ENCODE results near the gene LRRC28.

LRRC28 gene

DNA sequence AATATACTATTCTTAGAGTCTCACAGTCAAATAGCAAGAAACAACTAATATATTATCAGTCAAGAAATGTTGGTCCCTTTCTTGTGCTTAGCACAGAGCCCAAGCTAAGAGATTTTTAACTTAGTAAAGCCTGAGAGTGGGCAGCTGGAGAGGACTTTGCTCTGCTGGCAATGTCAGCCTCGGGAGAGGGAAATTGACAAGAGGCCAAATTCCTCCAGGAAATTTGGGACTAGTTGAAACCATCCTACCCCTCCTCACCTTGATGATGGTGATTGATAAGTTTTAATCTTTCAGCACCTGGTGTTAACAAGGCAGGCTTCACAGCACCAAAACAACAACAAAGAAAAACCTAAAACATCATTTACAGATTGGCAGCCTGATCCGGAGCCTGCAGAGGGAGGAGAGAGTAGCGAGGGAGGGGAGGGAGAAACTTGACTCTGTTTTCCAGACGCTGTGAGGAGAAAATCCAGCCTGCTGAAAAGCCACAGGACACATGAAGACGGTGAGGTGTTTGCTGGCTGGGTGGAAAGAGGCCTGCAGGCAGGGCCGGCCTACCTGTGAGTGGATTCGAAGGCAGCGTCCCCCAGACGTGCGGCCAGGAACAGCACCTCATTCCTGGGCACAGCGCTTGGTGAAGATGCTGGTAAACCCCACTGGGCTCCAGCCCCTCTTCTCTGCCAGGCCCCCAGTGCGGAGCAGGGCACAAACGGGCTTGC lies 150.9 kb downstream of the LRRC28 start:
- DNase-seq = no peak

DNA sequence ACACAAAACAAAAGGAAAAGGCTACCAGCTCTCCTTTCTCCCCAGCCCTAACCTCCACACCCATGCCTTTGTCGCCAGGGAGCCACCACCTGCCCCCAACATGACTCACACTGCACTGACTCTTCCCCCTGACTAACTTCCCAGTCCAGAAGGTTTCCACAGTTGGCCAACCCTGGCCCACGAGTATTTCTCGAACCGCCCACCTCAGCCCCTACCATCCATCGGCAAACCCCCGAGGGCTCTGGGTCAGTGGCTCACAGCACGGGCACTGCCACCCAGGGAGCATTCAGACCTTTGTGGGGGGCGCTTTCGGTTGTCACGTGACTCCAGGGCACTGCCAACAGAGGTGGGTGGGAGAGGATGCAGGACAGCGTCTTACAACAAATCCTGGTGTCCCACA lies 152.3 kb downstream of the LRRC28 start:
- no peak for DNase-seq

DNA sequence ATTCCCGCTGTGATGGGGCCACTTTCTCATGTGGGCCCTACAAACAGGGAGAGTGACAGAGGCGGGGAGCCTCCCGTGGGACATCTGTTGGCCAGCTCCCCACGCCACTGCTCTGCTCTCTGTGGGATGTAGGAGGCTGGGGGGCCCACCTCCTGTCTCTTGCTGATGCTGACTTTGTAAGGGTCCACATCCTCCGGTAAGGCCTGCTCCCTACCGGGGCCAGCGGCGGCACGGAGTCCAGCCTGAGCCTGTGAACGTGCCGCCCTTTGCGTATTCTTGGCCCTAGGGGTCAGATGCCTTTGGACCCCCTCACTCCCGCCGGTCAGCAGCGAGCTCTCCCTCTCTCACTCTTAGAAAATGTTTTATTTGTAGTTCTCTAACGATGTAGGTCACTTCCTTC lies 153.2 kb downstream of the LRRC28 start:
- DNase-seq = no peak

DNA sequence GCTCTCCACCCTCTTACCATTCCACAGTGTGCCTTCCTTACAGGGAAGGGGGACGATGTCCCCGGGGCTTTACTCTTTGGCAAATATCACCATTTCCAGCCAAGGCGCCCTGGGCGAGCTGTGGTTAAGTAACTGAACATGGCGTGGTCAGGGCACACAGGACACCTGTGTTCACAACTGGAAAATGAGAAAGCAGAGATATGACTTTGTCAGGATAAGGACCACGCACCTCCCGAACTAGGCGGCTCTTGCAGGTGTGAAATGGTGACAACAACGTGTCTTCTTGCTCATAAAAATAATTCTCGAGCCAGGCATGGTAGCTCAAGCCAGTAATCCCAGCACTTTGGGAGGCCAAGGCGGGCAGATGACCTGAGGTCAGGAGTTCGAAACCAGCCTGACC lies 154.8 kb downstream of the LRRC28 start:
- no peak for DNase-seq

DNA sequence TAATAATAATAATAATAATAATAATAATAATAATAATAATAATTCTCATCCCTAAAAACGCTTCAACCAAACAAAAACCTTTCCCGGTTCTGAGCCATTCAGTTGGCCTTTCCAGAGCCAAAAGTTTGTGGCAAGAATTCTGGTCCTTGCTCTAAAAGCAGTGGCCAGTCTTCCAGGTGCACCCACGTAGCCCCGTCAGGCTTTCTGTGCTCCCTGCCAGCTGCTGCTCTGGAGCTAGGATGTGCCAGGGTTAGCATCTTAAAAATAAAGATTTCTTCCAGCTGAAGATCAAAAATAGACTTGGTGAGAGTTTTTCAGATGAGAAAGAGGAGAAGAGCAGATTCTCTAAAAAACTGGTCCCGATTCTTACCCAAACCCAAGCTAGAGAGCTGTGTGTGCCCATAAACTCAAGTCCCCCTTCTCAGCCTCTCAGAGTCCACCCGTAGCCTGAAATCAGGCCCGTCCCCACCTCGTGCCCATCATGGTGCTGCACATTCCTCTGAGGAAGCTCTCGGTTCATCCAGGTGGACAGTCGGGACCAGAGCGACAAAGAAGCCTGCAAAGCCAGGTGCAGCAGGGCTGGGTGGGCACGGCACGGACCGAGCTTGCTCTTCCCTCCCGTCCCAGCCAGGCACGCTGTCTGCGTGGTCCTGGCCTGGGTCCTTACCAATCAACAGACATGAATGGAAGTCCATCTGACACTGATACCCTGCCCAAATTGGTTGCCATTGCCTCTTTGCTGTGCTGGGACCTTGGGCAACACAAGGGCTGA lies 155.6 kb downstream of the LRRC28 start:
- no peak for DNase-seq

DNA sequence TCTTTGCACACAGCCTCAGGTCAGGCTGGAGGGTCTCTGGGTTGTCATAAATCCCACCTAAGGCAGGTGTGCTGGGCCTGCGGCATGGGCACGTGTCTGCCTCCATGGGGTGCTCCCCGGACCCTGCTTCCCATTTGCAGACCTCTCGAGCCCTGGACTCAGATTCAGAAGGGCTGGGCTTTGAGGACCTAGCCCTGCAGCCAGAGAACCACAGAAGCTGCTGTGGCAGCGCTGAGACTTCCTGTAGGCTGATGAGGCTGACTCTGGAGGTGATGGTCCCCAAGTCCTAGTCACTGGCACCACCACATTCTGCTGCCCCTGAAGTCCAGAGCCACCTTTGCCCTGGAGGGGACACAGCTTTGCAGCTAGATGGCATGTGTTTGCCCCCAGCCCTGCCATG lies 156.4 kb downstream of the LRRC28 start:
- no peak for DNase-seq

DNA sequence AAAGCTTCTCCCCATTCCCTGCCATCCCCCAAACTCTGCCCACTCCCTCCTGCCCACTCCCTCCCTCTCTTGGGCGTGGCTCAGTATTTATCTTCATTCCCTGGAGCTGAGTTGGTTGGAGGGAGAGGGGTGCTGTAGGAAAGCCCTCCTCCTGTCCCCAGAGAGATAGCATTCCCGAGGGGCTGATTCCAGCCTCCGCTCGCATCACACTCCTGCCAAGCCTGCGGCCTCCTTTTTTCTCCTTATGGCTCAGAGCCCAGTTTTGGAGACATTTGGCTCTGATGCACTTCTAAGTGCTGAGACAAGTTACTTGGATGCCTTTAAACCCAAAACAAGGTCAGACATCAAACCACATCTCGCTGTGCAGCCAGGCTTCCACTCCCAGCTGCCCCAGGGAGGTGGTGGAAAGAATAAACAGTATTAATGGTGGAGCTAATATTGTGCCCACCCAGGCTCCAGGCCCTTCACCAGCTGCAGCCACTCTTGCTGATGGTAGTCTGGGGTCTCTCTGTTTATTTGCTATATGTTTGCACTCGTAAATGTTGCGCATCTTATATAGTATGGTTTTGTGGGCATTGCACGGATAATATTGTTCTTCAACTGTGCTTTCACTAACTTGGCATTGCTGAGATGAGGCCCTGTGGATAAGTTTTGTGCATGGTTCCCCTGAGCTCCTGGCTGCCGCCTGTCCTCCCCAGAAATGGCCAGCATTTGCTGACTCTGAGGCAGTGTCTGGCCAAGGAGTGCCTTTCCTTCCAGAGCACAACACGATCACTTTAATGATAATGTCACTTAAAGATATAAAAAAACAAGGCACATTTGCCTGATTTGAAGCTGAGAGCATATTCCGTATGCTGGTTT lies 157.2 kb downstream of the LRRC28 start:
- no peak for DNase-seq

DNA sequence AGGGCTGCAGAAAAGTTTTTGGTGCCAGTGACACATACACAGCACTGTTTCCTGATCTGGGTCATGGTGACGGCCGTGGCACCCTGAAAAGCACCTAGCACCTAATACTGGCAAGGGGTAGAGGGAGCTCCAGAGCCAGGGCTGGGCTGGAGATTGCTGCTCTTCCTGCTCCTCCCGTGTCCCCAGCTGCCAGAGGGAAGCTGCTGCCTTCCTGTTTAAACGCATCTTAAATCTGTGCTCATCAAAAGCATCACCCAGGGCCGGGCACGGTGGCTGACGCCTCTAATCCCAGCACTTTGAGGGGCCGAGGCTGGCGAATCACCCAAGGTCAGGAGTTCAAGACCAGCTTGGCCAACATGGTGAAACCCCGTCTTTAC lies 157.8 kb downstream of the LRRC28 start:
- no peak for DNase-seq

DNA sequence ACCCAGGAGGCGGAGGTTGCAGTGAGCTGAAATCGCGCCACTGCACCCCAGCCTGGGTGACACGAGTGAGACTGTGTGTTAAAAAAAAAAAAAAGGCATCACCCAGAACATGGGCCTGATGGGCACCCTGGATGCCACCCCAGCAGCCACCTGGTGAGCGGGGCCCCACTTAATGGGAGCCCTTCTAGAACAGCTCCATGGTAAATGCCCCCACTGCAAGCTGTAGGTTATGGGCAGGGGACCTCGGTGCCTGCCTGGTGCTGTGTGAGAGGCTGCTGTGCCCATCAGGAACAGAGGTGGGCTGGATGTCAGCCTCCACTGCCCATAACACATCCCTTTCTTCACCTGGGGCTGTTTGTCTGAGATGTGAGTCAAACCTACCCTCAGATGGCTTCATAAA lies 158.3 kb downstream of the LRRC28 start:
- no peak for DNase-seq

DNA sequence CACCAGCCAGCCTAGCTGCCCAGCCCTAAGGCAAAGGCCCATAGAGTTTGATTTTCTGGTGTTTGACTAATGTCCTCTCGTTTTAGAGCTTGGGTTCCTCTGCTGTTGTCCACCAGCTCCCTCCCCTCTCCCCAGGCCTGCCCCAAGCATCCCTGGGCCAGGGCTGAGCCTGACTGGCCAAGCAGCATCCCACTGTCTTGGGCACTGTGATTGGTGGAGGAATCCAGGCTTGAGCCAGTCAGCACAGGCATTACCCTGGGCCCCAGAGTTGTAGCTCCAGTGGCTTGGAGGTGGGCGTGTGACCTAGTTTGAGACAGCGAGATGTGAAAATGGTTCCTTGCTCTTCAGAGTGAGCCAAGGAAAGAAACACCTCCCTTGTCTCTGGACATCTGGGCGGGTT lies 159.2 kb downstream of the LRRC28 start:
- no peak for DNase-seq

DNA sequence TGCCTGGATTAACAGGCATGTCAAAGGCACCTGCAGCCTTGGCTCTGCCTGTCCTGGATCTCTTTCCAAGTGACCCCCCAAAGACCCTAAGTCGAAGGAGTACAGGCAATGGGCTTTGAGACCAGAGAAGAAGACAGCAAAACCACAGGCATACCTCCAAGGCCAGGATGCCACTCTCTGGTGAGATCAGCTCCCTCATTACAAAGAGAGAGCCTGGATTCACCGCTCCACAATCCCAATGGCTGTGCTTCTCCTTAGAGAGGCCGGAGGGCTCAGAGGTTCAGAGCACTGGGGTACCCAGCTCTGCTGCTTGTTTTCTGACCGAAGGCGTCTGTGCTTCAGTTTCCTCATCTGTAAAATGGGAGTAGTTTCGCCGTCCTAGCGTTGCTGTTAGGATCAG lies 160.0 kb downstream of the LRRC28 start:
- DNase-seq = no peak

DNA sequence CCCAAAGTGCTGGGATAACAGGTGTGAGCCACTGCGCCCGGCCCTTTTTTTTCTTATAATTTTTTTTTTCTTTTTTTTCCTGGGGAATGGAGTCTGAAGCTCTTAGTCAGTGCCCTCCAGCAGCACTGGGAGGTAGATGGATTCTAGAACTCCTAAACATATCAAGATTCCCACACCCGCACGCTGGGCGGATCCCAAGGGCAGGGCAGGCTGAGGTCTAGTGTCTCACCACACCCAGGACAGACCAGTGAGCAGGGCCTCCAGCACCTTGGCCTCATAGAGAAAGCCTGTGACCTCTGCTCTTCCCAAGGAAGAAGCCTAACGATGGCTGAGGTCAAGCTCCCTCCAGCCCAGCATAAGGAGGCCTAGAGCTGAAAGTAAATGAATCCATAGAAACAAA lies 160.8 kb downstream of the LRRC28 start:
- no peak for DNase-seq

DNA sequence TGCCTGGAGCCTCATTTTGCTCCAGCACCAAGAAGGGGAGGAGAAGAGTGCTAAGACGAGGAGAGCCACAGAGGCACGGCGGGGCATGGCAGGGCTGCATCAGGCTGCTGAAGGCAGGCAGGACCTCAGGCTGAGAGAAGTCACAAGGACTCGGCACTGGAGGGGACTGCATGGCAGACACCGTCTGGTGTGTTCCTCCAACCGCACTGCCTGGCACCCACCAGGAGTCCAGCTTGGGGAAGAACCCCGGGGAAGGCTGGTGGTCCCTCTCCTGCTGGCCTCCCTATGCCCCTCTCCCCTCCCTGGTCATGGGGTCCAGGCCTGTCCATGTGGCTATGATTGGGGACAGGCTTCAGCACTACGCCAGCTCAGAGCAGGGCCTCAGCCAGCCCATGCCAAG lies 161.3 kb downstream of the LRRC28 start:
- DNase-seq = no peak

DNA sequence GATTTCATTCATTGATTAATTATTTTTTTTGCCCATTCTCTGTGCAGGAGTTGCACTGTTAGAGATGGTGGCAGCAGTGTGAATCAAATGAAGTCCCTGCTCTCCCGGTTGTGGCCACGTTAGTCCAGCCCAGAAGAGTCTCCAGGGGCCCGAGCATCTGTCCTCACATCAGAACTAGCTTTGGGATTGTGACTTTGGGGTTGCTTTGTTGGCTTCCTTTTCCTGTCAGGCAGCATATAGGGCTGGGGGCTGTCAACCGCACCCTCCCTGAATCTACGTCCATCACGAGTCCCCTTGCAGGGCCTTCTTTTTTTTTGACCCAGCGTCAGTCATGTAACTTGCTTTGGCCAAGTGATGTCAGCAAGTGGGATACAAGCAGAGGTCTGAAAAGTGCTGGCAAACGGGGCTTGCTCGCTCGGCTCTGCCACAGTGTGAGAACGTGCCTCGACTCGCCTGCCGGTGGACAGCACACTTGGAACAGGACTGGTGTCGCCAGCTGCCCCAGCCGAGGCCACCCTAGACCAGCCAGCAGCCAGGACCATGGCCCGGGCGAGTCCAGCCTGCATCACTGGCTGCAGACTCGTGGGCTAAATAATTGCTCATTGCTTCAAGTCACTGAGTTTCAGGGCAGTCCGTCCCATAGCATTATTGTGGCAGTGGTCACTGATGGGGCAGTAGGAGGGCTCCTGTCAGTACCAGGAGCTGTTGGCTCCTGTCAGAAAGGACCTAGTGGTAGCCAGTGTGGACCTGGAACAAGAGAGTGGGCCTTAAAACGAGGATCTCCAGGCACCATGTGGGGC lies 162.9 kb downstream of the LRRC28 start:
- no peak for DNase-seq

DNA sequence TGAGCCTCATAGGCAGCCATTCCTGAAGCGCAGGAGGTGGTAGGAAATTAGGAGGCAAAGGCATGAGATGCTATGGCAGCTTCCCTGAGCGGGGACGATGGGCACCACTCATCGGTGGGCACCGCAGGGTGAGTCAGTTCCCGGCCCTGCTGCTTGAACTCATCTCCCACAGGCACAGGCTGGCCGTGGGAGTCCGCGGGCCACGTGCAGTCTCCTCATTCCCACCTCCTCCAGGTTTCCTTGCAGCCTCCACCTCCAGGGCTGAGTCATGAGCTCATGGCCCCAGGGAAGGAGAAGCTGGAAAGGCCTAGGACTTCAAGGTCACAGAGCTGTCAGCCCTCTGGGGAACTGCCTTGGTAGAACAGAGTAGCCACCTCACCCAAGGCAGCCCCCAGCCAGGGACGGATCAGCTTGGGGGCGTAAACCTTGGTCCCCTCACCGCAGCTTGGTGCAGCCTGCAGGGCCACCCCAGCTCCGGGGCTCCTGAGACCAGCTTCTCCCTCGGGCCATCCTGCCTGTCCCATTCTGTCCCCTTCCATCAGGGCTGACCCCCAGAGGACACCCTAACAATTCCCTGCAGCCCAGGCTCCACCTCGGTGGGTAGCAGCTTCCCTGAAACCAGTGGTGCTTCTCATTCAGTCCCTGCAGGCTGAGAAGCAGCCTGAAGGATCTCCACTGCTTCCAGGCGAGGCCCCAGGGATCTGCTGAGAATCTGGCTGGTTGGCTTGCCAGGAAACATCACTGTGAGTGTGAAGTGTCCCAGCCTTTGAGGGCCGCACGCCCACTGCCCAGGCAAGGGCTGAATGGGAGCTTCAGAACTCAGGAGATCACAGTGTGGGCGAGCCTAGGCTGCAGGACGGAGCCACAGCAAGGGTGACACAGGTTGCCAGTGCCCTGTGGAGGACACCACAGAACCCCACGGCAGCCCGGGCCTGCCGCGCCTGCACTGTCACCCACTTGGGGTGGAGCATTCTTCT lies 163.8 kb downstream of the LRRC28 start:
- no peak for DNase-seq

DNA sequence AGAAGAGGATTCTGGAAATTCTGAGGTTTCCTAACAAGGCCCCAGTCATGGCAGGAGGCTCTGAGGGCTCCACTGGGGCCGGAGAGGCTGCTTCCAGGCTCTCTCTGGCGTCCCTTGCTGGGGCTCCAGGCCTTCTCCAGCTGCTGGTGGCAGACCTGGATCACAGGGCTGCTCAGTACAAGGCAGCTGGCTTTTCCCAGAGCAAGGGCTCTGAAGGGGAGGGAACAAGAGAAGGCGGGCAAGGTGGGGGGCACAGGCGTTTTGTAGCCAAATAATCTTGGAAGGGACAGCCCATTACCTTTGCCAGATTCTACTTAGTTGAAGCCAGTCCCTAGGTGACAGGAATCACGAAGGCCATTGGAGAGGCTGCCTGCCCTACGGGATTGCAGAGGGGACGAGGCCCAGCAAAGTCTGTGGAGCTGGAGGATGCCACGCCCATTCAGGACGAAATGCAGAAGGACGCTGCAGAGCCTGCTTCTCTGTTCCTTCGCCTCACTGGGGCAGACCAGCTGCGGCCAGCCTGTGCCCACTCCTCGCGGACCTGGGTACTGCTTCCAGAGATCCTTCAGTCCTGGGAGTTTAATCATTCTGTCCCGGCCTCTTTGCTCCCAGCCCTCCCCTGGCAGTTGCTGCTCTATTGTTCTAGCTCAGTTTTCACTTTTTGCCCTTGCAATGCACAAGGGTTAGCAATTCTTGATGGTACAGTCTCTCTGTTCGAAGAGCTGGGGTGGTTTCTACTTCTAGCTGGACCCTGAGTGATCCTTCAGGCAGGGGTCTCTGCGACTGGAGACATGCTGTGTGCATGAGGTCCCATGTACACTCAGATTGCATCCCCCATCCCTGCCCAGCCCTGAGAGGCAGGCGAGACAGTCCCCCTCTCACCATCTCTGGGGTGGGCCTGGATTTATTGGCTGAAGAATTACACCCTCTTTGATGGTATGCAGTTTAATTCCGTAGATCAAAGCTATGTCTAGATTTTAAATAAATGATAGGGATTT lies 165.2 kb downstream of the LRRC28 start:
- DNase-seq = no peak

DNA sequence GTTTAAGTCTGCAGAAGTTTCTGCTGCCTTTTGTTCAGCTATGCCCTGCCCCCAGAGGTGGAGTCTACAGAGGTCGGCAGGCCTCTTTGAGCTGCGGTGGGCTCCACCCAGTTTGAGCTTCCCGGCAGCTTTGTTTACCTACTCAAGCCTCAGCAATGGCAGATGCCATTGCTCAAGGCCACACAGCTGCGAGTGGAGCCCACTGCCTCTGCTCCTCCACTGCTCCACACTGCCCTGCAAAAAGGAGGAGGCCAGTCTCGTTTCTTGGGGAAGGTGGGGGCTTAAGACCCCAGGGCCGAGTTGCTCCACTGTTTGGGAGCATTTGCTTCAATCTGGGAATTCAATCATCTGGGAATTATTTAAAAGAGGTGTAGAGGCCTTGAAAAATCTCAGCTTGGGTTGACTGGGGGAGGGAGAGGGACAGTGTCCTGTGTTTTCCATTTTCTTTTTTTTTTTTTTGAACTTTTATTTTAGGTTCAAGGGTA lies 169.9 kb downstream of the LRRC28 start:
- no peak for DNase-seq

DNA sequence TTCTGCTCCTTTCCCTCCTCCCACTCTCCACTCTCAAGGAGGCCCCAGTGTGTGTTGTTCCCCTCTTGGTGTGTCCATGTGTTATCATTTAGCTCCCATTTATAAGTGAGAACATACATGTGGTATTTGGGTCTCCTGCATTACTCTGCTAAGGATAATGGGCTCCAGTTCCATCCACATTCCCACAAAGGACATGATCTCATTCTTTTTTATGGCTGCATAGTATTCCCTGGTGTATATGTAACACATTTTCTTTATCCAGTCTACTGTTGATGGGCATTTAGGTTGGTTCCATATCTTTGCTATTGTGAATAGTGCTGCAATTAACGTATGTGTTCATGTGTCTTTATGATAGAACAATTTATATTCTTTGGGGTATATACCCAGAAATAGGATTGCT lies 170.5 kb downstream of the LRRC28 start:
- DNase-seq = no peak

DNA sequence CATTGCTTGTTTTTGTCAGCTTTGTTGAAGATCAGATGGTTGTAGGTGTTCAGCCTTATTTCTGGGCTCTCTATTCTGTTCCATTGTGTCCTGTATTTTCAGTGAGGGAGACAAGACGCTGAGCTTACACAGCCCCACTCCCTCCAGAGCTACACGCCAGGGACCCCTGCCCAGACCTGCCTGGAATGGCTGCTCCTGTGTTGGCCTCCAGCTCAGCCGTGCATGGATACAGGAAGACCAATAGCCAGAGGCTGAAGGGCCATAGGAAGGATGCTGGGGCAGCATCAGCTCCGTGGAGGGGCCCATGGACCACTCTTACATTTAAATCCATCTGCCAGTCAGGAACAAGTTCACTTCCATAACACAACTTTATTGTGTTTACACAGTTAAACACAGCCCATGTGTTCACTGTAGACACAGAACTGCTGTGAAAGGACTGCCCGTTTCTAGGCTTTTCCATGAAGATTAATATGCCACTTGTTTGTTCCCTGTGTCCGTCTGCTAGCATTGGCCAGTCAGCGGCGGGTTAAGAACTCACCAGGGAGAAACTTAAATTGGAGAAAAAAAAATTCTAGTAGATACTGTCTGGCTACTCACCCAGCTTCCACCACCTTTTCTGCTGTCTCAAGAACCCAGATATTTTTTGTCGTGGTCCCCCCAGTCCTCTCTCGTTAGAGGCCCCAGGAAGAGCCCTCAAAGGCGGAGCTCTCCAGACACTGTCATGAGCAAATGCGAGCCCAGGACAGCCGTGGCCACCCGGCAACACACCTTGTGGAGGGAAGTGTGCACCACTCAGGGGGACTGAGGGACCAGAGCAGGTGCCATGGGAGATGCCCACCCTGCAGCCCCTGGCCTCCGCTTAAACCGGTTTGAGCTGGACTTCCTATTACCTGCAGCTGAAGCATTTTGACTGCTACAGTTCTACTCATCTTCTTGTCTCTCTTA lies 172.2 kb downstream of the LRRC28 start:
- DNase-seq = no peak

All from KG1 (cell line).